A673 (cell line): ENCODE data around the gene CAPZB. TPM values are rescaled to one million over a fixed set of nuclear protein-coding genes. Genes with fewer than 3 reads are reported as not detected.
"Not testable (repeated sequence)": the region's sequence is repeated elsewhere in the genome, so short reads cannot be mapped to it uniquely, and the experiment has no call there.

Experiments used
- BruUV-seq: library from RNA; stranded (reverse); fragments of 400-500 nt; replicated peaks from 2 replicates; lab custom pipeline; 2021; lab: Mats Ljungman, UMichigan
- CTCF ChIA-PET: fragments of 300-600 bp; sonication (Branson Sonifier 250); formaldehyde crosslinking; loops from one replicate; lab custom pipeline; 2022; ENCODE audit warnings: antibody characterized with exemption; lab: Charles Lee
- POLR2A ChIA-PET: fragments of 300-600 bp; sonication (Branson Sonifier 250); formaldehyde crosslinking; loops from one replicate; lab custom pipeline; 2022; ENCODE audit warnings: antibody characterized with exemption; ENCODE audit not compliant: low non-redundant PET; lab: Charles Lee
- DNase-seq: peaks from one replicate; pipeline ENCODE4 v3.0.0-alpha.2; 2015; ENCODE audit warnings: low spot score
- H3K27ac ChIP-seq: fragments of 200-600 bp; sonication (generic); 2 replicates; pipeline ENCODE4 v1.5.1; 2016; ENCODE audit warnings: mixed run types, low read depth, mild to moderate bottlenecking, mixed read lengths, antibody characterized with exemption, low read length; ENCODE audit not compliant: poor library complexity, severe bottlenecking
- H3K27me3 ChIP-seq: fragments of 200-600 bp; sonication (generic); replicated peaks from 2 replicates; pipeline ENCODE4 v1.6.1; 2017; ENCODE audit warnings: mixed run types, low read depth, mild to moderate bottlenecking, mixed read lengths, antibody characterized with exemption, low read length; ENCODE audit not compliant: insufficient read depth, poor library complexity
- H3K36me3 ChIP-seq: fragments of 200-600 bp; sonication (generic); 2 replicates; pipeline ENCODE4 v1.6.1; 2016; ENCODE audit warnings: mixed run types, mild to moderate bottlenecking, mixed read lengths, antibody characterized with exemption, low read length; ENCODE audit not compliant: insufficient read depth, poor library complexity, severe bottlenecking
- H3K4me1 ChIP-seq: fragments of 200-600 bp; sonication (generic); 2 replicates; pipeline ENCODE4 v1.6.1; 2017; ENCODE audit warnings: mixed run types, mild to moderate bottlenecking, mixed read lengths, antibody characterized with exemption, low read length; ENCODE audit not compliant: insufficient read depth, poor library complexity, severe bottlenecking
- H3K4me3 ChIP-seq: fragments of 200-600 bp; sonication (generic); 2 replicates; pipeline ENCODE4 v1.5.1; 2016; ENCODE audit warnings: low read depth, mixed run types, mild to moderate bottlenecking, mixed read lengths, low read length; ENCODE audit not compliant: poor library complexity, severe bottlenecking
- H3K9me3 ChIP-seq: fragments of 200-600 bp; sonication (generic); 2 replicates; pipeline ENCODE4 v1.6.1; 2016; ENCODE audit warnings: mixed run types, low read depth, mild to moderate bottlenecking, mixed read lengths, antibody characterized with exemption, low read length; ENCODE audit not compliant: poor library complexity, severe bottlenecking
- CTCF ChIP-seq: fragments of 300-800, 200-600 bp; sonication (generic); conservative IDR thresholded peaks from 2 replicates; pipeline ENCODE4 v1.5.1; 2017; ENCODE audit warnings: low read depth, mild to moderate bottlenecking, antibody characterized with exemption, low read length, moderate library complexity, mixed read lengths
- EZH2 ChIP-seq: fragments of 200-600 bp; sonication (generic); IDR thresholded peaks from 2 replicates; pipeline ENCODE4 v1.6.1; 2017; ENCODE audit warnings: borderline replicate concordance, low read depth, mild to moderate bottlenecking, mixed read lengths, antibody characterized with exemption, low read length; ENCODE audit not compliant: poor library complexity, severe bottlenecking
- intact Hi-C: fragments of 100-400 bp; cut with micrococcal nuclease; formaldehyde crosslinking; loops from one replicate; pipeline ENCODE4 v1.10.0; 2022; ENCODE audit not compliant: unreplicated experiment
- total RNA-seq: library from RNA; stranded (reverse); gene quantifications from 2 replicates; pipeline ENCODE4 v1.2.3, GENCODE V29; 2021

CAPZB gene
- total RNA-seq, 1 experiment from 2014 or later: 214 TPM

- no peak overlapping the region for H3K4me3 ChIP-seq
- BruUV-seq: no TSS peak
- no peaks in the 10 kb centered on the region for H3K4me1 ChIP-seq
- H3K27me3 ChIP-seq: no peaks in the 10 kb centered on the region
- no peaks in the 10 kb centered on the region for H3K36me3 ChIP-seq
- CTCF ChIA-PET: no interaction called here
- DNase-seq: no peak
- POLR2A ChIA-PET: no interaction called here
- intact Hi-C loops: no loop called here
- TF ChIP-seq EZH2: no peak
- TF ChIP-seq CTCF: no peak
- no peaks in the 10 kb centered on the region for H3K9me3 ChIP-seq
- H3K27ac ChIP-seq: no peak overlapping the region
These were observed 20.5 kb upstream of the CAPZB start for GRCh38 chr1:19505693-19506457.

GRCh38 chr1:19504796-19505692 is 19.7 kb upstream of the CAPZB start:
- no peak for DNase-seq
- CTCF ChIA-PET: no interaction called here

GRCh38 chr1:19502284-19502683 is 16.9 kb upstream of the CAPZB start:
- CTCF ChIA-PET, intact Hi-C loops, H3K27ac ChIP-seq, H3K4me1 ChIP-seq, H3K36me3 ChIP-seq, POLR2A ChIA-PET, DNase-seq, H3K27me3 ChIP-seq, H3K4me3 ChIP-seq, BruUV-seq, H3K9me3 ChIP-seq: not testable (repeated sequence)

More at GRCh38 chr1:19504796-19505692, 19.7 kb upstream of the CAPZB start:
- no peak overlapping the region for H3K4me3 ChIP-seq
- intact Hi-C loops: no loop called here
- H3K9me3 ChIP-seq: no peaks in the 10 kb centered on the region
- no peaks in the 10 kb centered on the region for H3K27me3 ChIP-seq
- no peaks in the 10 kb centered on the region for H3K4me1 ChIP-seq
- TF ChIP-seq EZH2: no peak
- no TSS peak for BruUV-seq
- H3K36me3 ChIP-seq: no peaks in the 10 kb centered on the region
- POLR2A ChIA-PET: no interaction called here
- no peak overlapping the region for H3K27ac ChIP-seq

- H3K27me3 ChIP-seq, H3K4me1 ChIP-seq, DNase-seq, H3K9me3 ChIP-seq, intact Hi-C loops, H3K27ac ChIP-seq, POLR2A ChIA-PET, H3K36me3 ChIP-seq, BruUV-seq, H3K4me3 ChIP-seq: not testable (repeated sequence)
- CTCF ChIA-PET: interaction anchor here (0.7 kb wide), 1 partner anchor 108 kb away, joined by 4 read pairs; no protein-coding TSS in a partner anchor
These were observed 14.5 kb upstream of the CAPZB start for GRCh38 chr1:19499887-19500286.

- H3K27me3 ChIP-seq, BruUV-seq, CTCF ChIA-PET, H3K4me1 ChIP-seq, H3K36me3 ChIP-seq, H3K4me3 ChIP-seq, H3K9me3 ChIP-seq, intact Hi-C loops, H3K27ac ChIP-seq, DNase-seq, POLR2A ChIA-PET: not testable (repeated sequence)
These were observed 12.1 kb upstream of the CAPZB start for GRCh38 chr1:19497443-19497842.
